ENCODE results near the gene CRHR2. TPM values are rescaled to one million over a fixed set of nuclear protein-coding genes. Genes with fewer than 3 reads are reported as not detected.
"Not testable (repeated sequence)": the region's sequence is repeated elsewhere in the genome, so short reads cannot be mapped to it uniquely, and the experiment has no call there.

Gene CRHR2
- total and polyA plus RNA-seq, 4 donors, result 0.02 to 0.20 TPM; not detected in 2

- Histone ChIP-seq H3K27ac (ENCODE audit: low read depth in 1 of 2, low read length in 1 of 2) (no peak overlapping the region), H3K36me3 (ENCODE audit: control insufficient read depth in 4 of 4, insufficient read depth in 4 of 4, low read length in 4 of 4) (no peaks in the 10 kb centered on the region), H3K27me3 (ENCODE audit: control insufficient read depth in 3 of 3, insufficient read depth in 3 of 3, low read length in 2 of 3) (peaks cover 0 to 6% (median 0%) of the 10 kb centered on the region in 3 donors), H3K4me1 (ENCODE audit: control insufficient read depth in 5 of 5, insufficient read depth in 5 of 5, low read length in 5 of 5) (peaks cover 0 to 6% (median 0%) of the 10 kb centered on the region in 5 donors), H3K4me3 (no peak overlapping the region), H3K9ac (ENCODE audit: insufficient read depth in 1 of 2, low read length in 2 of 2) (no peak overlapping the region), H3K9me3 (ENCODE audit: control insufficient read depth in 4 of 4, insufficient read depth in 3 of 4, low read length in 3 of 4) (peaks cover 0 to 10% (median 2%) of the 10 kb centered on the region in 4 donors)
- TF ChIP-seq, protein P1, sequence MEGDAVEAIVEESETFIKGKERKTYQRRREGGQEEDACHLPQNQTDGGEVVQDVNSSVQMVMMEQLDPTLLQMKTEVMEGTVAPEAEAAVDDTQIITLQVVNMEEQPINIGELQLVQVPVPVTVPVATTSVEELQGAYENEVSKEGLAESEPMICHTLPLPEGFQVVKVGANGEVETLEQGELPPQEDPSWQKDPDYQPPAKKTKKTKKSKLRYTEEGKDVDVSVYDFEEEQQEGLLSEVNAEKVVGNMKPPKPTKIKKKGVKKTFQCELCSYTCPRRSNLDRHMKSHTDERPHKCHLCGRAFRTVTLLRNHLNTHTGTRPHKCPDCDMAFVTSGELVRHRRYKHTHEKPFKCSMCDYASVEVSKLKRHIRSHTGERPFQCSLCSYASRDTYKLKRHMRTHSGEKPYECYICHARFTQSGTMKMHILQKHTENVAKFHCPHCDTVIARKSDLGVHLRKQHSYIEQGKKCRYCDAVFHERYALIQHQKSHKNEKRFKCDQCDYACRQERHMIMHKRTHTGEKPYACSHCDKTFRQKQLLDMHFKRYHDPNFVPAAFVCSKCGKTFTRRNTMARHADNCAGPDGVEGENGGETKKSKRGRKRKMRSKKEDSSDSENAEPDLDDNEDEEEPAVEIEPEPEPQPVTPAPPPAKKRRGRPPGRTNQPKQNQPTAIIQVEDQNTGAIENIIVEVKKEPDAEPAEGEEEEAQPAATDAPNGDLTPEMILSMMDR (IDR thresholded peaks at IDR 0.05; ENCODE audit: control extremely low read depth, extremely low read depth), result no peak
- ATAC-seq (ENCODE audit: insufficient read depth, low FRiP score) (no peak), DNase-seq (no peak)
Observed at GRCh38 chr7:30722671-30723070, 40.4 kb upstream of the CRHR2 start.

DNA sequence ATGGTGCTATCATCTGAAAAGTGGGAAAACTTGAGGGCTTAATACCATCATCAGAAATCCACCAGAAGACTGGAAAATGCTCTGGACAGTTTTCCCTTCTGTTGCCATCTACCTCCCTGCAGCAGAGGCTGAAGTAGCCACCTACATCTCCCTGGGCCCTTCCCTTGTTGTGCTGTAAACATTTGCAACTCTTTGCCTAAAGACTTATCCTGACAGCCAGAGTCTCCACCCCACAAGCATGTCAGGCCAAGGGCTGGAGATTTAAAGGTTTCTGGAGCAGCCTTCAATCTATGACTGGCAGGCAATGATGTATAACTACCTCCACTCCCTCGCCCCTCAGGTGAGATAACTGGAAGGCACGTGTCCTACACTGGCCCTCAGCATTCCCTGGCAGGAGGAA, 39.9 kb upstream of the CRHR2 start:
- 85 to 89% methylated on average over 2 of the region's 2 CpGs for WGBS, 2 donors

GRCh38 chr7:30721211-30721610, 39.0 kb upstream of the CRHR2 start:
- H3K9me3 ChIP-seq (ENCODE audit: control insufficient read depth in 4 of 4, insufficient read depth in 3 of 4, low read length in 3 of 4), result peaks cover 0 to 10% (median 2%) of the 10 kb centered on the region in 4 donors
- WGBS, 2 donors, result 98 to 100% methylated on average over 1 of the region's 1 CpG
- no peak for ATAC-seq (ENCODE audit: insufficient read depth, low FRiP score)

More for the DNA sequence above, 39.9 kb upstream of the CRHR2 start:
- DNase-seq, result no peak
- H3K27ac ChIP-seq (ENCODE audit: low read depth in 1 of 2, low read length in 1 of 2), result no peak overlapping the region
- H3K9ac ChIP-seq (ENCODE audit: insufficient read depth in 1 of 2, low read length in 2 of 2), result no peak overlapping the region
- peaks cover 0 to 6% (median 0%) of the 10 kb centered on the region in 5 donors for H3K4me1 ChIP-seq (ENCODE audit: control insufficient read depth in 5 of 5, insufficient read depth in 5 of 5, low read length in 5 of 5)
- no peak for ATAC-seq (ENCODE audit: insufficient read depth, low FRiP score)
- H3K27me3 ChIP-seq (ENCODE audit: control insufficient read depth in 3 of 3, insufficient read depth in 3 of 3, low read length in 2 of 3), result peaks cover 0 to 6% (median 0%) of the 10 kb centered on the region in 3 donors
- H3K4me3 ChIP-seq, result no peak overlapping the region
- H3K36me3 ChIP-seq (ENCODE audit: control insufficient read depth in 4 of 4, insufficient read depth in 4 of 4, low read length in 4 of 4), result no peaks in the 10 kb centered on the region
- peaks cover 0 to 10% (median 2%) of the 10 kb centered on the region in 4 donors for H3K9me3 ChIP-seq (ENCODE audit: control insufficient read depth in 4 of 4, insufficient read depth in 3 of 4, low read length in 3 of 4)
- TF ChIP-seq, protein P1 (IDR thresholded peaks at IDR 0.05; ENCODE audit: control extremely low read depth, extremely low read depth), result no peak

GRCh38 chr7:30719434-30719833, 37.2 kb upstream of the CRHR2 start:
- H3K27ac ChIP-seq (ENCODE audit: low read depth in 1 of 2, low read length in 1 of 2); H3K9ac ChIP-seq (ENCODE audit: insufficient read depth in 1 of 2, low read length in 2 of 2); H3K4me1 ChIP-seq (ENCODE audit: control insufficient read depth in 5 of 5, insufficient read depth in 5 of 5, low read length in 5 of 5); H3K36me3 ChIP-seq (ENCODE audit: control insufficient read depth in 4 of 4, insufficient read depth in 4 of 4, low read length in 4 of 4); DNase-seq; H3K4me3 ChIP-seq; H3K27me3 ChIP-seq (ENCODE audit: control insufficient read depth in 3 of 3, insufficient read depth in 3 of 3, low read length in 2 of 3); ATAC-seq (ENCODE audit: insufficient read depth, low FRiP score): not testable (repeated sequence)
- H3K9me3 ChIP-seq (ENCODE audit: control insufficient read depth in 4 of 4, insufficient read depth in 3 of 4, low read length in 3 of 4), result peaks cover 0 to 12% (median 2%) of the 10 kb centered on the region in 4 donors
- 92 to 93% methylated on average over 2 of the region's 2 CpGs for WGBS, 2 donors

More at GRCh38 chr7:30721211-30721610, 39.0 kb upstream of the CRHR2 start:
- Histone ChIP-seq H3K4me1 (ENCODE audit: control insufficient read depth in 5 of 5, insufficient read depth in 5 of 5, low read length in 5 of 5) (peaks cover 0 to 6% (median 0%) of the 10 kb centered on the region in 5 donors), H3K27me3 (ENCODE audit: control insufficient read depth in 3 of 3, insufficient read depth in 3 of 3, low read length in 2 of 3) (peaks cover 0 to 6% (median 0%) of the 10 kb centered on the region in 3 donors), H3K4me3 (no peak overlapping the region), H3K36me3 (ENCODE audit: control insufficient read depth in 4 of 4, insufficient read depth in 4 of 4, low read length in 4 of 4) (no peaks in the 10 kb centered on the region), H3K27ac (ENCODE audit: low read depth in 1 of 2, low read length in 1 of 2) (no peak overlapping the region), H3K9ac (ENCODE audit: insufficient read depth in 1 of 2, low read length in 2 of 2) (no peak overlapping the region)
- TF ChIP-seq, protein P1 (IDR thresholded peaks at IDR 0.05; ENCODE audit: control extremely low read depth, extremely low read depth), result no peak
- no peak for DNase-seq

Data from lung (tissue), 12 donors.